Thymus (tissue), 11 donors: Measurements from ENCODE around the gene FGD4. TPM values are rescaled to one million over a fixed set of nuclear protein-coding genes. Genes with fewer than 3 reads are reported as not detected.

ENCODE experiments used
- DNase-seq, 9 donors: peaks; one replicate each; pipeline ENCODE4 v3.0.0-alpha.2; 2013; ENCODE audit warnings: low spot score in 9 of 9, low read depth in 6 of 9, missing footprints in 1 of 9
- H3K27ac ChIP-seq, 2 donors: one replicate each; pipeline ENCODE4 v1.5.1; 2013; ENCODE audit warnings: control low read depth in 1 of 2, low read depth in 1 of 2, low read length in 1 of 2, mild to moderate bottlenecking in 1 of 2, moderate library complexity in 1 of 2
- H3K27me3 ChIP-seq, 2 donors: one replicate each; pipeline ENCODE4 v1.5.1; 2013; ENCODE audit warnings: low read length in 1 of 2; ENCODE audit not compliant: control insufficient read depth in 2 of 2, insufficient read depth in 1 of 2
- H3K36me3 ChIP-seq, 2 donors: one replicate each; pipeline ENCODE4 v1.5.1; 2013; ENCODE audit warnings: low read length in 1 of 2, mild to moderate bottlenecking in 1 of 2, moderate library complexity in 1 of 2; ENCODE audit not compliant: control insufficient read depth in 2 of 2, insufficient read depth in 2 of 2
- H3K4me1 ChIP-seq, 2 donors: one replicate each; pipeline ENCODE4 v1.5.1; 2013; ENCODE audit warnings: low read length in 2 of 2; ENCODE audit not compliant: control insufficient read depth in 2 of 2, insufficient read depth in 2 of 2
- H3K4me3 ChIP-seq, 2 donors: one replicate each; pipeline ENCODE4 v1.5.1; 2013; ENCODE audit warnings: low read length in 2 of 2, control low read depth in 1 of 2, mild to moderate bottlenecking in 1 of 2
- H3K9me3 ChIP-seq, 2 donors: one replicate each; pipeline ENCODE4 v1.5.1; 2013; ENCODE audit warnings: low read length in 1 of 2, mild to moderate bottlenecking in 1 of 2; ENCODE audit not compliant: control insufficient read depth in 2 of 2, insufficient read depth in 1 of 2
- WGBS: extraction: QIAGEN DNeasy Blood & Tissue Kit; methylation state at CpG from one replicate; pipeline ENCODE4 v1.1.7; 2013; 5-methylcytosine and 5-hydroxymethylcytosine counted together
- polyA plus RNA-seq: library from polyadenylated mRNA; stranded (reverse); fragments of 200-250 nt; gene quantifications from one replicate; pipeline ENCODE4 v1.2.3, GENCODE V29; 2013
- total RNA-seq: library from RNA; stranded (reverse); fragments of 120-200 nt; gene quantifications from one replicate; pipeline ENCODE4 v1.2.4, GENCODE V29; 2013
- donor health status: healthy.

The FGD4 gene
- total and polyA plus RNA-seq, 2 donors, result 3.3 to 3.6 TPM

GRCh38 chr12:32545413-32545980, 146.1 kb downstream of the FGD4 start:
- 62% methylated on average over 3 of the region's 3 CpGs for WGBS
- Histone ChIP-seq H3K27ac (no peak overlapping the region), H3K36me3 (no peaks in the 10 kb centered on the region), H3K4me1 (no peaks in the 10 kb centered on the region), H3K9me3 (no peaks in the 10 kb centered on the region), H3K27me3 (no peaks in the 10 kb centered on the region), H3K4me3 (no peak overlapping the region)
- no peak for DNase-seq

DNA sequence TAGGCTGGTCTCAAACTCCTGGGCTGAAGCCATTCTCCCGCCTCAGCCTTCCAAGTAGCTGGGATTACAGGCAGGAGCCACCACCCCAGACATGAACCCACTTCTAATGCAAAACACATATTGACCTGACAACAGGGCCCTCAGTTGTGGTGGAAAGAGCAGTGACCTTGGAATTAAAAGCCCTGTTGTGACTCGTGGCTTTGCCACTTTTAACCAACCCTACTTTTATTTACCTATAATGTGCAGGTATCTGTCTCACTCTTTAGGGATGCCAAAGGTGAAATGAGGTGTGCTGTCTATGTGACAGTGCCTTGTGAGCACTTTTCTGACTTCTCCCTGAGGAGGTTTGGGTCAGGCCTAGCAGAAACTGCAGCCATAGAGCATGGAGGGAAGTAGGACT, 146.9 kb downstream of the FGD4 start:
- WGBS, result 97% methylated on average over 2 of the region's 2 CpGs
- Histone ChIP-seq H3K4me1 (no peaks in the 10 kb centered on the region), H3K27ac (no peak overlapping the region), H3K36me3 (no peaks in the 10 kb centered on the region), H3K4me3 (no peak overlapping the region), H3K9me3 (no peaks in the 10 kb centered on the region), H3K27me3 (no peaks in the 10 kb centered on the region)
- no peak for DNase-seq

GRCh38 chr12:32548691-32549281, 149.4 kb downstream of the FGD4 start:
- WGBS, result 91% methylated on average over 6 of the region's 6 CpGs
- DNase-seq, result no peak
- no peaks in the 10 kb centered on the region for H3K4me1 ChIP-seq
- H3K9me3 ChIP-seq, result no peaks in the 10 kb centered on the region
- no peaks in the 10 kb centered on the region for H3K36me3 ChIP-seq
- no peak overlapping the region for H3K27ac ChIP-seq
- no peak overlapping the region for H3K4me3 ChIP-seq
- H3K27me3 ChIP-seq, result no peaks in the 10 kb centered on the region

DNA sequence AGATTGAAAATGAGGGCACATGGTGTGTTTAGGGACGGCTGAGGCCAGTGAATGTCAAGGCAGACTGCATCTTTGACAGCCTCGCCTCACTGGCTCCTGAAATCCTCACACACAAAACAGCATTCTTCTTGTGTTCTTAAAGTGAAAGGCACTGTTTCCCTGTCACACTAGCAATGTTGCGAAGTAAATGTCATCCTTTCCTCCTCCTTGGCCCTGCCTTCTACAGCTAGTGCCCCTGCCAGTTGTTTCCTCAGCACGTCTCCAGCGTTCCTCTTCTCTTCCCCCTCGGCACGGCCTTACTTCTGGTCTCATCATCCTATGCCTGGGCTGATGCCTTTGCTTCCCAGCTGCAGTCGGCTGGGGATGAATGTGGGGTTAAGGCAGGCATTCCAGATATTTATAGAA, 150.3 kb downstream of the FGD4 start:
- no peaks in the 10 kb centered on the region for H3K27me3 ChIP-seq
- H3K27ac ChIP-seq, result no peak overlapping the region
- H3K4me1 ChIP-seq, result no peaks in the 10 kb centered on the region
- DNase-seq, result no peak
- H3K36me3 ChIP-seq, result no peaks in the 10 kb centered on the region
- H3K4me3 ChIP-seq, result no peak overlapping the region
- no peaks in the 10 kb centered on the region for H3K9me3 ChIP-seq
- WGBS, result 98% methylated on average over 8 of the region's 8 CpGs

GRCh38 chr12:32551058-32551457, 151.7 kb downstream of the FGD4 start:
- 98% methylated on average over 2 of the region's 2 CpGs for WGBS
- Histone ChIP-seq H3K27ac (no peak overlapping the region), H3K4me1 (no peaks in the 10 kb centered on the region), H3K36me3 (no peaks in the 10 kb centered on the region), H3K9me3 (no peaks in the 10 kb centered on the region), H3K4me3 (no peak overlapping the region), H3K27me3 (no peaks in the 10 kb centered on the region)
- DNase-seq, result no peak

- DNase-seq, result no peak
- Histone ChIP-seq H3K9me3 (no peaks in the 10 kb centered on the region), H3K36me3 (no peaks in the 10 kb centered on the region), H3K4me3 (no peak overlapping the region), H3K27me3 (no peaks in the 10 kb centered on the region), H3K27ac (no peak overlapping the region), H3K4me1 (no peaks in the 10 kb centered on the region)
- WGBS, result 97% methylated on average over 1 of the region's 1 CpG
These were observed 159.5 kb downstream of the FGD4 start for GRCh38 chr12:32558903-32559302.

DNA sequence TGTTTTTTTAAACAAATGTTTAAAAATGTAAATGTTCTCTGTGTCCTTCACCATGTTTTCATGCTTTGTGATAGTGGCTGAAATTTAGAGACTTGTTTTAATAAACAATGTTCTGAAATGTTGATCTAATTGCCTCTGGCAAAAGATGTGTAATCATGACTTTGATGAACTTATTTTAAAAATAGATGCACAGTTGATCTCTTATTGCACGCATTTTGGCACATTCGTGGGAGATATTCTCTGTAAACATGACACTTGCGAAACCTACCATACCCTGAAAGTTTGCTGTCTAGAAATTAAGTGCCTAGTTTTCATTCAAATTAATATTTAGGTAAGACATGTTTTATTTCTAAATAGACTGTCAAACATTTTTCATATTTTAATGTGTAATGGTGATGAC, 160.1 kb downstream of the FGD4 start:
- Histone ChIP-seq H3K4me3 (no peak overlapping the region), H3K9me3 (no peaks in the 10 kb centered on the region), H3K27me3 (no peaks in the 10 kb centered on the region), H3K27ac (no peak overlapping the region), H3K36me3 (no peaks in the 10 kb centered on the region), H3K4me1 (no peaks in the 10 kb centered on the region)
- no peak for DNase-seq
- WGBS, result 82% methylated on average over 3 of the region's 3 CpGs

DNA sequence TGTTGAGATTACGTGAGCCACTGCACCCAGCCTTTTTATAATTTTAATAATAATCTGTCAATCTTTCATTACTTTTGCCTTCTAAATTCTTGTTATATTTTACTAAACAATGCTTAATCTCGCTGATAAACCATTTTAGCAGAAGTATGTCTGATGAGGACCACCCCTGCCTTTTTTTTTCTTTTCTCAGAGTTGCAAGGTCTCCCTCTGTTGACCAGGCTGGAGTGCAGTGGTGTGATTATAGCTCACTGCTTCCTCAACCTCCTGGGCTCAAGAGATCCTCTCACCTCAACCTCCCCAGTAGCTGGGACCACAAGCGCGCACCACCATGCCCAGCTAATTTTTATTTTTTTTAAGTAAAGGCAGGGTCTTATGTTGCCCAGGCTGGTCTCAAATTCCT, 161.2 kb downstream of the FGD4 start:
- DNase-seq, result no peak
- H3K36me3 ChIP-seq, result no peaks in the 10 kb centered on the region
- no peaks in the 10 kb centered on the region for H3K27me3 ChIP-seq
- no peak overlapping the region for H3K4me3 ChIP-seq
- no peaks in the 10 kb centered on the region for H3K9me3 ChIP-seq
- H3K27ac ChIP-seq, result no peak overlapping the region
- H3K4me1 ChIP-seq, result no peaks in the 10 kb centered on the region
- 98% methylated on average over 4 of the region's 4 CpGs for WGBS

GRCh38 chr12:32561931-32562341, 162.6 kb downstream of the FGD4 start:
- H3K9me3 ChIP-seq, result no peaks in the 10 kb centered on the region
- H3K4me3 ChIP-seq, result no peak overlapping the region
- H3K4me1 ChIP-seq, result no peaks in the 10 kb centered on the region
- H3K27me3 ChIP-seq, result no peaks in the 10 kb centered on the region
- WGBS, result 96% methylated on average over 11 of the region's 11 CpGs
- DNase-seq, result no peak
- H3K27ac ChIP-seq, result no peak overlapping the region
- no peaks in the 10 kb centered on the region for H3K36me3 ChIP-seq
